Stimulated activated CD4-positive, alpha-beta T cell treated with anti-CD3 and anti-CD28 coated beads, Interleukin-2, amount 100 ng/mL, for 48 hours (primary cell): ENCODE data around the gene LRRC59.
A peak's percentile ranks its signal among the peaks of the same experiment; 100 is the strongest.

Experiments
- DNase-seq, 2 donors: peaks; one replicate each; pipeline ENCODE4 v3.0.0-alpha.2; 2020

LRRC59 gene

DNA sequence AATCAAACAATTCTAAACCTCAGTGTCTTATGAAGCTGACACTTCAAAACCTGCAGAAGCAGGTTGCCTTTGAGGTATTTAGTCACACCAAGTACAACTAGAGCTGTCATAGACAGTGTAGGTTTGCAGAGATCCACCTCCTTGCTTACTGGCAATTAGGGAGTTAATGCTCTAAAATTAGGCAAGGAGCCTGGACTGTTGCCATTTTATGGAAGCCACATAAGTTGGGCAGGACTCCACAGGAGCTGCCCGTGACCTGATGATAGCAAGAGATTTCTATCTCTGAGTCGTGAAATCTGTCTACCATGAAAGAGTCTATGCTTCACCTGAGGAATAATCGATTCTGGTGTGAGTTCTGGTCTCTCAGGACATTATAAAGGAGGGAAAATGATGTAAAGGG is 15.4 kb downstream of the LRRC59 start:
- no peak for DNase-seq

DNA sequence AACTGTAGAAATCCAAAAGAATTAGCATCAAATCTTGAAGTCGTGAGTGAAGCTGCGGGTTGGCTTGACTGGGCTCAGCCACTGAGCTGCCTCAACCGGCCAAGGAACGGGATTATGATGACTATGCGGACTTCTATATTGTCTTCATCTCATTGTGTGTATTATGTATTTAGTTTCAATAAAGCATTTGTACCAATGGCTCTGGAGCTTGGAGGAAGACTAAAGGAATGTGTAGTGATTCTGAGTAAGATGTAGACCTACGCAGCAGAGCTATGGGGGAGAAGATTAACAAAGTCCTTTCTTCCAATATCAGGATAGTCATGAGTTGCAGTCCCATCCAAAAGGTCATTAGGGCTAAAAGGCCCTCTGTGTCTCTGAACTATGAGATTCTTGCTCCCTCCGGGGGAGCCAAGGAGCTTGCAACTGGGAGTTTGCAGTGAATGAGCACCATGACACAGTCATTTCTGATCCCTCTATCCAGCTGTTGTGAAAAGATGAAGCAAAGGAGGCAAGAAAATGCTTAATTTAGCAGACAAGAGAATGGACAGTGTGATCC is 16.0 kb downstream of the LRRC59 start:
- DNase-seq: no peak

DNA sequence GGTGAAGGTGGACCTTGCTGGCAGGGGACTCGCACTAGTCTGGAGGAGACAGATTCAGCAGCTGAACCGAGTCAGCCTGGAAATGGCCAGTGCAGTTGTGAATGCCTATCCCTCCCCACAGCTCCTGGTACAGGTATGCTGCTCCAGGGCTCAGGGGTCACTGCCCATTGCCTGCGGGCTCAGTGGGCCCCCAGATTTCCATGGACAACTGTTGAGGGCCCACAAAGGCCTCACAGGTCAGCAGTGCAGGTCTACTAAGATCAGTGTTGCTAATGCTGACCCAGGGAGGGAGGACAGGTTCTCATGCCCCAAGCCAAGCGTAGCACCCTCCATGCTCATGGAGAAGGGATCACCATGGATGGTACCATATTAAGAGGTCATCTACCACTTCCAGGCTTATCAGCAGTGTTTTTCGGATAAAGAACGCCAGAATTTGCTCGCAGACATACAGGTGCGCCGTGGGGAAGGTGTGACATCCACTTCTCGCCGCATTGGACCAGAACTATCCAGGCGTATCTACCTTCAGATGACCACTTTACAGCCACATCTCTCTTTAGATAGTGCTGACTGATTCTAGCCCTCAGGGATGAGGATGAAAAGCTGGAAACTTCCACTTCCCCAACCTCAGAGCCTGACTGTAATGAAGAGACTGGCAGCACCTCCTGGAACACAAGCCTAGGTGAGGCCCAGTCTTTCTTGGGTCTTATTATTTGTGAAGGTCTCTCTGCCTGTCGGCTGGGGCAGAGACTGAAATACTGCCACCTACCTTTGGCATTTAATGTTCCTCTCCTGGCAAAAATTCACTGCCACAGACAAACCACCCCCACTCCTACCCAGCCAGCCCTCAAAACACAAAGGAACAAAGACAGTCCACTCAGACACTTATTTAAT is 16.7 kb downstream of the LRRC59 start:
- DNase-seq: no peak

DNA sequence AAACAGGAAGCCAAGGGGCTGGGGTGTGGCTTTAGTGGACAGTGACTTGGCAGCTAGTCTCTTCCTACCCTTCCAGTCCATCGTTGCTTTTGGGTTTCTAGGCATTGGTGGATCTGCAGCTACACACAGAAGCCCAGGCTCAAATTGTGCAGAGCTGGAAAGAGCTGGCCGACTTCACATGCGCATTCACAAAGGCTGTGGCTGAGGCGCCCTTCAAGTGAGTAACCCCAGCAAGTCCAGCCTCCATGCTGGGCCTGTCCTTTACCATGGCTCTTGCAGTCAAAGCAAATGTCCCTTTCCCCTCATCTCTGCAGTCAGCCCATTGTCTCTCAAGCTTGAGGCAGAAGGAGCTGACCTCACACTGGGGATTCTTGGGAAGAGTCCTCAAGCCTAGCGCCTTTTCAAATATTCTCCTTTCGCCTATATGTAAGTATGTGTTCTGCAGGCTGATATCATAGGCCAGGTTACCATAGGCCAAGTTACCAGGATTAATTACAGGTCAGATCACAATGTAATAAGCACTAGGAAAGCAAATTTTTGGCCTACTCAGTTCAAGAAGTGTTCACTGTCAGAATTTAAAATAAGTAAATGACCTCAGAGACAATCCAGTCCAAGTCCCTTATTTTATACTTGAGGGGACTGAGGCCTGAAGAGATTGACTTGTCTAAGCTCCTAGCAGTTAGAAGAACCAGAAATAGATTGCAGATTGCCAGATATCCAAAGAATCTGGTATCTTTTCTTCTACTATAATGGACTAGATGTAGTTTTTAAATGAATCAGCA is 17.8 kb downstream of the LRRC59 start:
- DNase-seq: no peak

DNA sequence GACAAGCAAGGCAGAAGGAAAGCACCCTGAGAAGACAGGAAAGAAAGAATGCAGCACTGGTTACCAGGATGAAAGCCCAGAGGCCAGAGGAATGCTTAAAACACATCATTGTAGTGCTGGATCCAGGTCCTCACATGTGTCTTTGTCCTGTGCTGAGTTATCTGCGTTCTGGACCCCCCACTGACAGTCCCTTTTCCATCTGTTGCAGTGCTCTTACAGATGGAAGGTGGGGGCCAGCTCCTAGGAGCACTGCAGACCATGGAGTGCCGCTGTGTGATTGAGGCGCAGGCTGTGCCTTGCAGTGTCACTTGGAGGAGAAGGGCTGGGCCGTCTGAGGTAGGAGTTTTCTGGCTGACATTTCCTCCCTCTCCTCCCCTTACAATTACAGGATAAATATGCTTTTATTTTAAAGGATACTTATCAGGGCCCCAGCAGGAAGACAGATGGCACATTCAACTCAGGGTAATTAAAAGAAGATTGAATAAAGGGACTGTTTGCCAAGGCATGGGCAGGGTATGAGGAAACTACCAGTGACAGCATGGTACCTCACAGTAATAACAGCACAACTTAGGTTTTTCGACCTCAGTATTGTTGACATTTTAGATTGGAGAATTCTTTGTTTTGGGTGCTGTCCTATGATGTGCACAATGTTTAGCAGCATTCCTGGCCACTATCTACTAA is 21.3 kb downstream of the LRRC59 start:
- no peak for DNase-seq

DNA sequence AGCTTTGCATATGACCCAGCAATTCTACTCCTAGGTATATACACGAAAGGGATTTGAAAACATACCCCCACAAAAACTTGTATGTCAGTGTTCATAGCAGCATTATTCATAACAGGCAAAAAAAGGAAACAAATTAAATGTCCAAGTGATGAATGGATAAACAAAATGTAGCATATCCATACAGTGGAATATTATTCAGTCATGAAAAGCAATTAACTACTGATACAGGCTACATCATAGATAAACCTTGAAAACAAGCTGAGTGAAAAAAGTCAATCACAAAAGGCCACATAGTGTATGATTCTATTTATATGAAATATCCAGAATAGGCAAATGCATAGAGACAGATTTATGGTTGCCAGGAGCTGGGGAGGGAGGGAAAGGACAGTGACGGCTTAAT is 23.6 kb downstream of the LRRC59 start:
- DNase-seq: no peak

DNA sequence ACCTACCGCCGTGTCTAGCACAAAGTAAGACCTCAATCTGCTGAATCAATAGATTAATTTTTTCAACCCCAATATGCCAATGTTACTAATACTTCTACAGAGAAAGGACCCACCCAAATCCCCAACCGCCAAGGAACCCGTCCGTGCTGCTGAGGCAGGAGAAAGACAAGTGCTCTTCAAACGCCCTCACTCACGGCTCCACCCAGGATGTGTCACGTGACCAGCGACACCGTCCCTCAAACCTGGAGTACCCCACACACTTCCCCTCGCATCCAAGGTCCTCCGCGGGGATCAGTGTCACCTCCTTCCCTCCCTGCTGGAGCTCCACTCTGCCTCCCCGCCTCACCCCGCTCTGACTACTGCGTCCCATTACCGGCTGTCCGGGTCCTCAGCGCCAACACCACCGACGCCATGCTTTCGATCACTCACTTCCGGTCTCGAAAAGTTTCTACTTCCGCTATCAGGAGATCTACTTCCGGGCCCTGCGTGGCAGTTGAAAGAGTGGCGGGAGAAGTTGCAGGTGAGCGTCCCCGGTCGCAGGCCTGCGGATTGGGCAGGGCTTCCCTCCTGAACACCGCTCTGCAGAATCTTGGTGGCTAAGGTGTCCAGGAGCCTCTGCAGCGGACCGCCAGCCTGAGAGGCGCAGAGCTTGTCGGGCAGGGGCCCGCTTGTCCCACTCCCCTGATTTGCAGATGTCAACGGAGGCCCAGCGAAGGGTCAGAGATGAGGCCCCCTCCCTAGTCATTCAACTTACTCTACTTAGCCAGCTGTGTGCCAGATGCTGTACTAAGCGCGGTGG is 24.4 kb downstream of the LRRC59 start, which contains the start of the genes EME1 and MRPL27:
TSS of gene EME1 (plus strand) at position 472 of the 799 bp plus-strand sequence. CDS start 1,980 bp downstream, outside the sequence.
TSS of gene MRPL27 (minus strand) at position 427 of the 799 bp plus-strand sequence. CDS start at position 413, 14 bp downstream.
- peak; percentile 72 to 81 for DNase-seq

DNA sequence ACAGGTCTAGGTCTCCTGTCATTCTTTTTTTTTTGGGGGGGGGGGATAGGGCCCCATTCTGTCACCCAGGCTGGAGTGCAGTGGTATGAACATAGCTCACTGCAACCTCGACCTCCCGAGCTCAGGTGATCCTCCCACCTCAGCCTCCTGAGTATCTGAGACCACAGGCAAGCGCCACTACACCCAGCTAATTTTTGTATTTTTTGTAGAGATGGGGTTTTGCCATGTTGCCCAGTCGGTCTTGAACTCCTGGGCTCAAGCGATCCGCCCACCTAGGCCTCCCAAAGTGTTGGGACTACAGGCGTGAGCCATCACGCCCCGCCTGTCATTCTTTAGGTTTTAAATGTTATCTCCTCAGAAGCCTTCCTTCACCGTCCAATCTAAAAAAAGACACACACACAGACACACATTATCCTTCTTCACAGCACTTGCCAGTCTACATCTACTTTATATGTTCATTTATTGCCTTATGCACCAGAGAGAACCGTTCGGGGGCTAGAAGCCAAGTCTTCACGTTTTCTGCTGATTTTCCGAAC is 25.0 kb downstream of the LRRC59 start:
- DNase-seq: no peak

DNA sequence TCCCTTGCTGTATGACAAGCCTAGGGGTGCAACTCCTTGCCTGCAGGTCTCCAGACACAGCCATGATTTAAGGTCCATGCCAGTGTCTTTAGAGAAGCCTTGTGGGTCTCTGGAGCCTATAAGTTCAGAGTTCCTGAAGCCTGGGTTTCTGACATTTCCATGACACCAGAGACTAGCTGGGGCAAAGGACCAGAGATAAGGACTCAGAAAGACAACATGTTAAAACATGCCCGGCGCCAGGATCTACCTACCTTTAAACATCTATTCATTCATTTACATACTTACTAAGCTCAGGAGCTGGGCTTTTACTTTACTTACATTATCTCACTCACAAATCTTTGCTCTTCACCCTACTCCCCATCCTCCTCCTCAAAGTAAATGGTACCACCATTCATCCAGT is 25.8 kb downstream of the LRRC59 start:
- no peak for DNase-seq

DNA sequence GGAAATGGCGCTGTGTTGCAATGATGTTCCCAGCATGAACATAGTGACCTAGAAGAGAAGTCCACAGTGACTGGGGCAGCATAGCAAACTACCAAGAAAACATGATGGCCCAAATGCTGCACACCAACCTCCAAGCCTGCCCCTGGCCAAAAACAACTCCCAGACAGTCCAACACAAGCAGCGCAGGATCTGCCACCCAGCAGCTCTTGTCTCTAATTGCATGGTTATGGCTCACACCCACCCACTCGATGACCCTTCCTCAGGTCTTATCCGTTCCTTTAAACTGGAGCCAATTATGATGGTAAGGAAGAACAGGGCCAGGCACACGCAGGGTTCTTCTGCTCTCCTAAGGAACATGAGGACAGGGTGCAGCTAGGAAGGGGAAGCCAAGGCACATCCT is 27.3 kb downstream of the LRRC59 start:
- DNase-seq: no peak

DNA sequence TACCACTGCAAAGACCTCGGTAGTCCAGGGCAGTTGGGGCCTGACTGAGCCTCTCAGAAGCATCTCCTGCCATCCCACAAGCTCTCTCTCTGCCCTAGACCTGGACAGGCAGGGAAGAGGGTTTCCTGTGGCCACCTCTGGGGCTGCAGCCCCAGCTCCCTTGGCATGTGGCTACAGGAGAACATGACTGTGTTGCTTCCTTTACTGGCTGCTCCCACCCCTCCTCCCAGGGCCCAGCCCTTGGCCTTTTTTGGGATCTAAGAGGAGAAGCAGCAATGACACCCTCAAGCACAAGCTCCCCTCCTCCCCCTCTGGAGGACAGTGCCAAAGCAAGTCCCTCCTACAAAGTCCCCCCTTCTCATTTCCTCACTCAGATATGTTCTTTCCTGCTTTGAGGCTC is 29.9 kb downstream of the LRRC59 start:
- DNase-seq: no peak

DNA sequence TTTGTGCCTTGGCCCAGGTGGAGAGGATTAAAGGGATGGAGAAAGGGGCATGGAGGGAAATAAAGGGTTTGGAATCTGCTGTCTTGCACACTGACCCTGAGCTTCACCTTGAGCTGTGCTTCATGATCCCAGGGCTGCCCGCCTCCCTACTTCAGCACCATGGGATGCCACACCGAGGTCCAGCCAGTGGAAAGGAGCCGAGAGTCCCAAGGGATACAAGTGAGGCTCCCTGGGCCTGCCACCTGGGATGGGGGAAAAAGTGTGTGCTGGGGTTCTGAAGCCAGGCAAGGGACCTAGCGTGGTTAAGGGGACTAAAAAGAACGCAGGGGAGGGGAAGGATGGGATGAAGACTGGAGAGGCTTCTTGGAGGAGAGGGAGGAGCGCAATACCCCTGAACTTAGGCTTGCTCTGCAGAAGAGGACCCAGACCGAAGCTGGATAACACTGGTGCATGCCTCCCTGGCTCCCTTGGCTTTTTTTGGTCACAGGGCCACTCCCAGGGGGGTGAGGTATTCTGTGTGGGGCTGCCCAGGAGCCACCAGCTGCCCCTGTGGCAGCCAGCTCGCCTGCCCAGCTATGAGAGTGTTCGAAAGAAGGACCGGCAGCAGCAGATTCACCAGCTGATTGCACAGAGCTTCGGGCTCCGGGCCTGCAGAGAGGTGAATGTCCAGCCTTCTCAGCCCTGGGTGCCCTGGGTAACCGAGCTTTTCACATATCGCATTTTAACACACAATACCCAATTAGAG is 31.5 kb downstream of the LRRC59 start:
- no peak for DNase-seq

DNA sequence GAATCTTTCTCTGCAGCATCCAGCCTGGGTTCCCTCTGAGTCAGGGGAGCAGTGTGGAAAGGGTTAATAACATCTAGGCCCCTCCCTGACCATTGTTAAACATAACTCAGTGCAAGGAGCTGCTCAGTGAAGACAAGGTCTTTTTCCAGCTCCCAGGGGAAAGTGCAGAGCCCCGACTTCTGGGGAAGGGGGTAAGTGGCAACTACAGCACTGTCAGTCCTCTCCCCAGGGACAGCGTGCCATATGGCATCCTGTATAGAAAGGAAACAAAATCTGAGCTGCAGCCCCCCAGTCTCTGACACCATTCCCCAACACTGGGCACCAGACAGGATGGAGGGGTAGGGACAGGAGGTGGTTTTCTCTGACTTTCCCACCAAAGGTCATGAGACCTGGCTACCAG is 32.2 kb downstream of the LRRC59 start:
- DNase-seq: no peak

DNA sequence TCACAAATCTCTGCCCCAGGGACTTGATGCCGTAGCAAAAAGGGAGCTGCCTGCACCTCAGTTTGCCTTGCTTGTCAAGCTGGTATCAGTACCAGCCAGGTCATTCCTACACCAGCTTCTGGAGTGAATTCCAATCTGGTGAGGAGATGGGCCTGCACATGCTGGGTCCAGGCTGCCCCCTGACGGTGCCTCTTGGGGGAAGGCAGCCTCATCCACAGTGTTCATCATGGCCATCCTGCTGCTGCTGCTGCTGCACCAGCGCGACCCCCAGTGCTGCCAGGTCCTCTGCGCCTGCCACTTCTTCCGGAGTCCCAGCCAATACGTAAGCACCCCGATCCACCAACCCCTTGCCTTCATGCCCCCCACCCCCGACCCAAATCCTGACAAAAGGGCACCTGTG is 32.6 kb downstream of the LRRC59 start:
- DNase-seq: no peak

DNA sequence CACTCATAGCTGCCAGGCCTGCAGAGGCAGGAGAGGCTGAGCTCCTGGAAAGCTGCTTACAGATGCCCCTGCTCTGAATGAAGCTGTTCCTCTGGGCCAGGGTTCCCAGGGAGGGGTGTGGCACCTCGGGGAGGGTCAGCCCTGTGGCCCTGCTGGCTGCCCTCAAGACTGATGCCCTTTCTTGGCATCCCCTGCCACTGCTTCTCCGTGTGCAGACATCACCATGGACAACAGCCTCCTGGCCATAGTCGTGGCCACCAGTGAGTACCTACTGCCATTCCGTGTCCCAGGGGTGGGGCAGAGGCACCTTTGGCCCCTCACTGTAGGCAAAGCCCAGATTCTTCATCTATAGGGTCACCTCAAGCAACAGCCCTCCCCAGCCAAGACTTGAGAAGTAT is 33.3 kb downstream of the LRRC59 start:
- DNase-seq: no peak

DNA sequence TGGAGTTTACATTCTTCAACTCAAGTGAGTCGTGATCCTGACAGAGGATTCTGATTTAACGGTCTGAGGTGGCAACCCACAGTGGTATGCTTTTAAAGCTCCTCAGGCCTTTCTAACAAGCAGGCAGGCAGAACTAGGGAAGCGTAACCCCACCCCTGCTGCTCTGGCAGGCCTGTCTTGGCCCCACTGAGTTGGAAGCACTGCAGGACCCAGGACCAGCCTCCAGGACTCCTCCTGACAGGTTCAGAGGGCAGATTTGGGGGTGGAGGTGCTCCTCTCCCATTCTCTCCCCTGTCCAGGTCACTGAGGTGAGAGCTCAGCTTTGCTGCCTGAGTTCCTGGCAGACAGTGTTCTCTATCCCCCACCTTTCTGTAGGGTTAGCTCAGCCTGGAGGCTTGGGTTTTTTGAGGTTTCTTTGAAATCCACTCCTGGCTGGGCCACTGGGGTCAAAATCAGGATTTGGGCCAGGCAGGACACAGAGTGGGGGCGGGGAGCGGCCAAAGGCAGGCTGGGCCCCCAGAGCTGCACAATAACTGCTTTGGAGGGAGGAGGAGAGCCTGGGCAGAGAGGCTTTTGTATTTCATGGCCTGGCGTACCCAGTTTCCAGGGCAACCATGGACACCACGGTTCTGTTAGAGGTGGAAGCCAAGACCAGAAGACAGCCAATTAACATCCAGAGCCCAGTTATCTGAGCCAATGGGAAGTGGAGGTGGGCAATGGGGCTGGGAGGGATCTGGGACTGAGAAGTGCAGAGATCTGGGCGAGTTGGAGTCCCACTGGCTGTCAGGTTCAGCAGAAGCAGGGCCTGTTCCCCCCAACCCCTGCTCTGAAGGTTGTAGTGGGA is 33.9 kb downstream of the LRRC59 start:
- no peak for DNase-seq

DNA sequence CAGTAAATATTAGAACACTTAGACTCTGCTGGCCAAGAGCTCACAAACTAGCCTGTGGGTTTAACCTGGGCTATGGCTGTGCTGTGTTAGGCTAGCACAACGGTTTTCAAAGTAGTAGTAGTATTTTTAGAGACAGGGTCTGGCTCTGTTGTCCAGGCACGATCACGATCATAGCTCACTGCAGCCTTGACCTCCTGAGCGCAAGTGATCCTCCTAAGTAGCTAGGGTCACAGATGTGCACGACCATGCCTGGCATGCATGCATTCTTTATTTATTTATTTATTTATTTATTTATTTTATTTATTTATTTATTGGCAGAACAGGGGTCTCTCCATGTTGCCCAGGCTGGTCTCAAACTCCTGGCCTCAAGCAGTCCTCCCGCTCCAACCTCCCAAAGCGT is 34.7 kb downstream of the LRRC59 start:
- DNase-seq: no peak

DNA sequence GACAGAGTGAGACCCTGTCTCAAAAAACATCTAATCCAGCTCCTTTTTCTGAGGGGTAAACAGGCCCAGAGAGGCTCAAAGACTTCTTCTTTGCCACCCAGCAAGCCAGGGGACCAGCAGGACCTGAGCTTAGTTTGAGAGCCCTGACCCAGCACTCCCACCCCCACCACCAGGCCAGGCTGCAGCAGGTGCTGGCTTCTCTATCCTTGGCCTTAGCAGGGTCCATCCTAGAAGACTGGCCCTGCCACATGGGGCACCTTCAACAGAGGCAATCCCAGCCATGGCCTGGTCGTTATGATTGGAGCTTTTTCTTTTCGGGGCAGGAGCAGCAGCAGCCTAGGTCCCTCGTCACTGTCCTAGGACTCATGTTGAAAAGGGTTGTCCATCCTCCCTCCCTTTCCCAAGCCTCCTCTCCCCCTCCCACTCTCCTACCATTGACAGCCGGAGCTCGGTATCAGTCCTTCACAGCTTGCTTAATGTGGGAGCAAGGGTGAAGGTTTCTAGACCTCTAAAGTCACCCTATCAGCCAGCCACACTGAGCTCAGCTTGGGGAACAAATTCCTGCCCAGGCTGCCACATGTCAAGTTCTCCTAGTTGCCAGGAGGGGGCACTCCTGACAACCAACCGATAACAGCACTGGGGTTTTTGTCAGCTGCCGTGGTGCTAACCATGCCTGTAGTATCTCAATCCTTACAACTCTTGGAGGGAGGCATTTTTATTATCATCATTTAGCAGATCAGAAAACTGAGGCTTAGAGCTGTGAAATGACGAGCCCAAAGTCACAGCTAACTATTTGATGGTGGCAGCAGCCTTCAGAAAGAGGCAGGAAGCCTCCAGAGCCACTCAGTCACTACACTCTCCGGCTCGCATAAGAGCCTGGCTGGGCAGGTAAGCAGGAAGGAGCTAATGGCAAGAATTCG is 35.5 kb downstream of the LRRC59 start:
- peak; percentile 47 to 52 for DNase-seq
